ENCODE data around the gene C9orf78.

C9orf78 gene

GRCh38 chr9:129835128-129835859 lies at the start of gene C9orf78, which contains the start of gene USP20:
Gene C9orf78, minus strand, starts transcription at chr9:129835275. Its CDS starts 54 bp downstream, at chr9:129835221.
Gene USP20, plus strand, starts transcription at chr9:129835458. Its CDS starts 17,098 bp downstream, at chr9:129852556.
- DNase-seq = peak; percentile 97

GRCh38 chr9:129884220-129885017 lies 49.3 kb upstream of the C9orf78 start:
- peak; percentile 97 for DNase-seq

GRCh38 chr9:129881547-129882324 lies 46.7 kb upstream of the C9orf78 start:
- no peak for DNase-seq

GRCh38 chr9:129880654-129881546 lies 45.8 kb upstream of the C9orf78 start:
- no peak for DNase-seq

- no peak for DNase-seq
Measured at GRCh38 chr9:129879991-129880653, 45.0 kb upstream of the C9orf78 start.

- DNase-seq = no peak
Measured at GRCh38 chr9:129879103-129879699, 44.1 kb upstream of the C9orf78 start.

- no peak for DNase-seq
Measured at GRCh38 chr9:129878291-129878690, 43.2 kb upstream of the C9orf78 start.

GRCh38 chr9:129876815-129877214 lies 41.7 kb upstream of the C9orf78 start:
- no peak for DNase-seq

- no peak for DNase-seq
Measured at GRCh38 chr9:129875687-129876395, 40.8 kb upstream of the C9orf78 start.

- no peak for DNase-seq
Measured at GRCh38 chr9:129875181-129875611, 40.1 kb upstream of the C9orf78 start.

GRCh38 chr9:129874261-129875101 lies 39.4 kb upstream of the C9orf78 start:
- DNase-seq = no peak

GRCh38 chr9:129873563-129874190 lies 38.6 kb upstream of the C9orf78 start:
- no peak for DNase-seq

GRCh38 chr9:129871046-129871445 lies 36.0 kb upstream of the C9orf78 start:
- no peak for DNase-seq

GRCh38 chr9:129869585-129870501 lies 34.8 kb upstream of the C9orf78 start:
- no peak for DNase-seq

GRCh38 chr9:129868872-129869486 lies 33.9 kb upstream of the C9orf78 start:
- DNase-seq = peak; percentile 86

GRCh38 chr9:129868023-129868871 lies 33.2 kb upstream of the C9orf78 start:
- no peak for DNase-seq

Measured in stimulated activated CD8-positive, alpha-beta memory T cell treated with anti-CD3 and anti-CD28 coated beads, Interleukin-4, amount 100 ng/mL, for 48 hours (primary cell).